ENCODE measurements around the gene SURF6.

The SURF6 gene

DNA sequence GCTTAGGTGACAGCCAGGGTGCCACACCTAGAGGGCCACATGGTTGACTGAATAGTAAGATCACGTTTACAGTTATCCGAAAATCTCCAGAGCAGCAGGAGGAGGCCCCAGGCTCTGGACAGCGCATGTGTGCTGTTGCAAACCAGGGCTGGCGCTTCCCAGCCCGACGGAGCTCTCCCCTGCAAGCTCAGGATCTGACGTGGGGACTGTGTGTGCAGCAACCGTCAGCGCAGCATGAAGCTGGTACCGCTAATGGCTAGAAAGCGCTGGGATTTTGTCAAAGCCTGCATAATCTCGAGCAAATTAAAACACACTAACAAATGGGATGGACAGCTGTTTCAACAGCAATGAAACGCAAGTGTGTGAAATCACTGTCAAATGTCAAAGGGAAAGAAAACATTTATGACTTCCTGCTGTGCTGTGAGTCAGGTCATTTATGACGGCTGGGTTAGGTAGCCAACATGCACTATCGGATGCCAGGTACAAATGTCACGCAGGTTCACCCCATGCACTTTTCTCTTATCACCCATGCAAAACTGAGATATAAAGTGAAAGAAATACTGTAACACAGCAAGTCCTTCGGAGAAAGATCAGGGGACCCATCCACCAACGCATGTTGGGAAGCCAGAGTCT lies 32.4 kb upstream of the SURF6 start:
- TF ChIP-seq CTCF (IDR thresholded peaks at IDR 0.05; ENCODE audit: low read depth, low read length) = no peak
- in situ Hi-C loops (cut with HindIII; ENCODE audit: low sequenced_read_pairs) = no loop called here
- no peak overlapping the region for H3K4me3 ChIP-seq (ENCODE audit: low read depth, low read length)
- peak; percentile 30 for DNase-seq (ENCODE audit: low read depth, low spot score)

- no peak for TF ChIP-seq CTCF (IDR thresholded peaks at IDR 0.05; ENCODE audit: low read depth, low read length)
- H3K4me3 ChIP-seq (ENCODE audit: low read depth, low read length) = no peak overlapping the region
- in situ Hi-C loops (cut with HindIII; ENCODE audit: low sequenced_read_pairs) = no loop called here
- no peak for DNase-seq (ENCODE audit: low read depth, low spot score)
Measured at GRCh38 chr9:133367778-133368177, 31.8 kb upstream of the SURF6 start.

DNA sequence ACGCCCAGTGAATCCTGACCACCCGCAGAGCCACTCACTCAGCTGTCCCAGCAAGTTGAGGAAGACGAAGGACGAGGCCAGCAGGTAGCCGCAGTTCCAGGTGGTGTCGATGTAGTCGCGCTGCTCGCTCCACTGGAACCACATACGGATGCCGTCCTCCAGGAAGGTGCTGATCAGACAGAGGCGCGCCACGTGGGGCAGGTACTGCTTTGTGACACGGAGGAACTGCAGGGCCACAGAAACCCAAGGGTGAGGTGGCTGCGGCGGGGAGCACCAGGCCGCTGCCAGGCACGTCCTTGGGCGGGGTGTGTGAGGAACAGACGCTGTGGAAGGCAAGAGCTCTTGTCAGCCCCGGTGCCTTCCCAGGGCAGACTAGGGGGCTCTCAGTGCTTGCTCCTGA lies 31.2 kb upstream of the SURF6 start:
- in situ Hi-C loops (cut with HindIII; ENCODE audit: low sequenced_read_pairs) = no loop called here
- DNase-seq (ENCODE audit: low read depth, low spot score) = no peak
- no peak overlapping the region for H3K4me3 ChIP-seq (ENCODE audit: low read depth, low read length)
- TF ChIP-seq CTCF (IDR thresholded peaks at IDR 0.05; ENCODE audit: low read depth, low read length) = no peak

DNA sequence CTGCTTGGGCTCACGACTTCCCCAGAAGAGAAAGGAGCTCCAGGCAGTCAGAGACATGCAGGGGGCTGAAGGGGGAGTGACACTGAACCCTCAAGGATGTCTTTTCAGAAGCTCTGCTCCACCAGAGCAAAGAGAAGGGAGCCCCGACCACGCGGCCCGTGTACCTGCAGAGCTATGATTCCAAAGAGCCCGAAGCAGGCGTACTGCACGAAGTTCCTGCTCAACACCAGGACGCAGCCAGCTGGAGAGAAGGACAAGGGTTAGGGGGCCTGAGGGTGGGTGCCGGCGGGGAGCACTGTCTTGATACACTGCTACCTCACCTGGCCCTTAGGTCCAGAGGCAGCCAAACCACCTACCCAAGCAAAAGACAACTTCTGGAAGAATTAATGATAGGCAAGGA lies 30.4 kb upstream of the SURF6 start:
- in situ Hi-C loops (cut with HindIII; ENCODE audit: low sequenced_read_pairs) = no loop called here
- no peak for TF ChIP-seq CTCF (IDR thresholded peaks at IDR 0.05; ENCODE audit: low read depth, low read length)
- DNase-seq (ENCODE audit: low read depth, low spot score) = no peak
- no peak overlapping the region for H3K4me3 ChIP-seq (ENCODE audit: low read depth, low read length)

DNA sequence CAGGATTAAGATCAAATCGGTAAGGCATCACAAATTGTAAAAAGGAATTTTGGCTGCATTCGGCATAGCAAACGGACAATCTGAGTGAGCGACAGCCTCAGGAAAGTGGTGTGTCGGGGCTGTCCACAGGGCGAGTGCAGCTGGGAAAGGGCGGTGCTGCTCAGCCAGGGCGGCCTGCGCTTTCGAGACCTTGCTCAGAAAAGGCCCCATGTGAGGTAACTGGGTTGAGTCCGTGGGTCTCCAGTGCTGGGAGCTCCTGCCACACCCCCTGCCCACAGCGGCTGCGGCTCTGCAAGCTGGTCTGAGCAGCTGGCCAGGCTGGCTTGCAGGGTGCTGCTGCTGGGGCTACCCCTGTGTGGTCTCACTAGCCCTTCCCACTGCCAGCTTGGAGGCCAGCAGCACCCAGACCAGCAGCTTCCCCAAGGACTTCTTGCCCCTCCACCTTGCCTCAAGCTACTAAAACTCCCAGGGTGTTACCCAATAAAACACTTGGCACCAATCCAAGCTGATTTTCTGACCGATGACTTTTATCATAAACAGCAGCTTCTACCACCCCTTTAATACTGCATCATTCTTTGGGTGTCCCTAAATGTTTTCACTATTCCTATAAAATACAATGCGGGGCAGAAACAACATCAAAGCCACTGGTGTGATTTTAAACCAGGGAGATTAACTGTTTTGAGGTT lies 26.5 kb upstream of the SURF6 start:
- in situ Hi-C loops (cut with HindIII; ENCODE audit: low sequenced_read_pairs) = no loop called here
- DNase-seq (ENCODE audit: low read depth, low spot score) = no peak
- no peak for TF ChIP-seq CTCF (IDR thresholded peaks at IDR 0.05; ENCODE audit: low read depth, low read length)
- H3K4me3 ChIP-seq (ENCODE audit: low read depth, low read length) = no peak overlapping the region

- DNase-seq (ENCODE audit: low read depth, low spot score) = no peak
- H3K4me3 ChIP-seq (ENCODE audit: low read depth, low read length) = no peak overlapping the region
- in situ Hi-C loops (cut with HindIII; ENCODE audit: low sequenced_read_pairs) = no loop called here
- no peak for TF ChIP-seq CTCF (IDR thresholded peaks at IDR 0.05; ENCODE audit: low read depth, low read length)
Measured at GRCh38 chr9:133361507-133362092, 25.6 kb upstream of the SURF6 start.

Measured in astrocyte of the spinal cord (primary cell).